ENCODE data around the gene PSMA5. TPM values are rescaled to one million over a fixed set of nuclear protein-coding genes. Genes with fewer than 3 reads are reported as not detected.

The PSMA5 gene
- total RNA-seq, 1 donor from 2014 or later: 143 TPM

DNA sequence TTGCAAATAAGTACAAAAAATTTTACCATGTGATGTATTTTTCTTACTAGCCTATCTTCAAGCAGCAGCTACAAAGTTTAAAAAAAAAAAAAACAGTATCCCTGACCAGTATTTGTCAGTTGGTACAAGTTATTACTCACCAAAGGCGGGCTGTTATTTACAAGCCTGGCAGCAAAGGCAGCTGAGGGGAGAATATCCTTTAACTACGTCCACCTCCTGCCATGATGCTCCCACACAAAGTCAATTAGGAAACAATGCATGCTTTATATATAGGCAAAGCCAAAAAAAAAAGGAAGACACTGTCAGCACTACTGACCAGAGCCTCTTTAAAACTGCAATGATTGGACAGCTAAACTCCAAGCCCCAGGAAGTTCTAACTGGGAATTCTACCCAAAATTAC is 13.7 kb downstream of the PSMA5 start:
- Histone ChIP-seq H3K4me2 (ENCODE audit: low read length) (no peak overlapping the region), H2AFZ (ENCODE audit: low read depth, low read length) (no peak overlapping the region), H4K20me1 (ENCODE audit: insufficient read depth, low read length) (peaks cover 66% of the 10 kb centered on the region), H3K79me2 (ENCODE audit: insufficient read depth, low read length) (peaks cover 47% of the 10 kb centered on the region), H3K9ac (ENCODE audit: low read length) (no peak overlapping the region), H3K4me1 (ENCODE audit: insufficient read depth, low read length) (no peaks in the 10 kb centered on the region), H3K9me3 (ENCODE audit: insufficient read depth, low read depth, low read length) (no peaks in the 10 kb centered on the region), H3K36me3 (ENCODE audit: insufficient read depth, low read length) (peaks cover 73% of the 10 kb centered on the region), H3K27me3 (ENCODE audit: insufficient read depth, low read length) (no peaks in the 10 kb centered on the region), H3K27ac (ENCODE audit: low read depth, low read length) (no peak overlapping the region), H3K4me3 (ENCODE audit: insufficient read depth, low read depth, low read length) (no peak overlapping the region)
- no peak overlapping the region for H3K27ac Mint-ChIP-seq (ENCODE audit: unreplicated experiment)
- no peaks in the 10 kb centered on the region for H3K27me3 Mint-ChIP-seq (ENCODE audit: low read depth, unreplicated experiment)
- DNase-seq (ENCODE audit: low read depth) (no peak), FAIRE-seq (no peak)
- TF ChIP-seq, protein P1, sequence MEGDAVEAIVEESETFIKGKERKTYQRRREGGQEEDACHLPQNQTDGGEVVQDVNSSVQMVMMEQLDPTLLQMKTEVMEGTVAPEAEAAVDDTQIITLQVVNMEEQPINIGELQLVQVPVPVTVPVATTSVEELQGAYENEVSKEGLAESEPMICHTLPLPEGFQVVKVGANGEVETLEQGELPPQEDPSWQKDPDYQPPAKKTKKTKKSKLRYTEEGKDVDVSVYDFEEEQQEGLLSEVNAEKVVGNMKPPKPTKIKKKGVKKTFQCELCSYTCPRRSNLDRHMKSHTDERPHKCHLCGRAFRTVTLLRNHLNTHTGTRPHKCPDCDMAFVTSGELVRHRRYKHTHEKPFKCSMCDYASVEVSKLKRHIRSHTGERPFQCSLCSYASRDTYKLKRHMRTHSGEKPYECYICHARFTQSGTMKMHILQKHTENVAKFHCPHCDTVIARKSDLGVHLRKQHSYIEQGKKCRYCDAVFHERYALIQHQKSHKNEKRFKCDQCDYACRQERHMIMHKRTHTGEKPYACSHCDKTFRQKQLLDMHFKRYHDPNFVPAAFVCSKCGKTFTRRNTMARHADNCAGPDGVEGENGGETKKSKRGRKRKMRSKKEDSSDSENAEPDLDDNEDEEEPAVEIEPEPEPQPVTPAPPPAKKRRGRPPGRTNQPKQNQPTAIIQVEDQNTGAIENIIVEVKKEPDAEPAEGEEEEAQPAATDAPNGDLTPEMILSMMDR (IDR thresholded peaks at IDR 0.05; ENCODE audit: insufficient read depth, low read depth, low read length): no peak
- no peak for TF ChIP-seq EZH2 (IDR thresholded peaks at IDR 0.05; ENCODE audit: insufficient read depth, low read length)
- H3K4me3 Mint-ChIP-seq (ENCODE audit: unreplicated experiment): no peak overlapping the region
- H3K4me1 Mint-ChIP-seq (ENCODE audit: low read depth, unreplicated experiment): no peaks in the 10 kb centered on the region
- H3K9me3 Mint-ChIP-seq (ENCODE audit: unreplicated experiment): no peaks in the 10 kb centered on the region
- peaks cover 17% of the 10 kb centered on the region for H3K36me3 Mint-ChIP-seq (ENCODE audit: low read depth, unreplicated experiment)

GRCh38 chr1:109404838-109405237 is 21.4 kb downstream of the PSMA5 start:
- no peak overlapping the region for H3K4me2 ChIP-seq (ENCODE audit: low read length)
- peaks cover 3% of the 10 kb centered on the region for H3K79me2 ChIP-seq (ENCODE audit: insufficient read depth, low read length)
- TF ChIP-seq, protein P1 (IDR thresholded peaks at IDR 0.05; ENCODE audit: insufficient read depth, low read depth, low read length): no peak
- no peak for TF ChIP-seq EZH2 (IDR thresholded peaks at IDR 0.05; ENCODE audit: insufficient read depth, low read length)
- no peak for FAIRE-seq
- Mint-ChIP-seq H3K9me3 (ENCODE audit: unreplicated experiment) (no peaks in the 10 kb centered on the region), H3K4me3 (ENCODE audit: unreplicated experiment) (no peak overlapping the region), H3K27me3 (ENCODE audit: low read depth, unreplicated experiment) (no peaks in the 10 kb centered on the region), H3K4me1 (ENCODE audit: low read depth, unreplicated experiment) (peaks cover 2% of the 10 kb centered on the region), H3K27ac (ENCODE audit: unreplicated experiment) (no peak overlapping the region), H3K36me3 (ENCODE audit: low read depth, unreplicated experiment) (peaks cover 9% of the 10 kb centered on the region)
- peaks cover 35% of the 10 kb centered on the region for H3K36me3 ChIP-seq (ENCODE audit: insufficient read depth, low read length)
- H3K27me3 ChIP-seq (ENCODE audit: insufficient read depth, low read length): no peaks in the 10 kb centered on the region
- no peak overlapping the region for H3K27ac ChIP-seq (ENCODE audit: low read depth, low read length)
- no peaks in the 10 kb centered on the region for H3K9me3 ChIP-seq (ENCODE audit: insufficient read depth, low read depth, low read length)
- H3K4me1 ChIP-seq (ENCODE audit: insufficient read depth, low read length): no peaks in the 10 kb centered on the region
- no peak overlapping the region for H3K4me3 ChIP-seq (ENCODE audit: insufficient read depth, low read depth, low read length)
- H2AFZ ChIP-seq (ENCODE audit: low read depth, low read length): no peak overlapping the region
- no peak for DNase-seq (ENCODE audit: low read depth)
- H4K20me1 ChIP-seq (ENCODE audit: insufficient read depth, low read length): peaks cover 25% of the 10 kb centered on the region
- H3K9ac ChIP-seq (ENCODE audit: low read length): no peak overlapping the region

DNA sequence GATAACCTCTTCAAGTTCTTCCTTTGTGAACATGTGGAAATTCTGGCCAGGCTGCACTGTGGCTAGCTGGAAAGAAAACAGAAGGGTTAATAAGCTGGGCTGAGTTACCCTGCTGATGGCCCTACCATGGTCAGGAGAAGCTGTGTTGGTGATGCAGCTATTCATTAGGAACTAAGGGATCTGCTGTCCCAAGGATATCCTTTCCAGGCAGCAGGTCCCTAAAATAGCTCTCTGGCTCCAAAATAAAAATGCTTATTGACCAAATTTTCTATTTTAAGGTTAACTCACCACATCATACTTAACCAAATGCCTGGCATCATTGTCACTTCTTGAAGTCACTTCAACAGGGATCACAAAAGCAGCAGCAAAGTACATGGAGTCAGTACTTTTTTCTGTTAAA is 24.2 kb downstream of the PSMA5 start:
- no peaks in the 10 kb centered on the region for H3K9me3 ChIP-seq (ENCODE audit: insufficient read depth, low read depth, low read length)
- Mint-ChIP-seq H3K4me3 (ENCODE audit: unreplicated experiment) (no peak overlapping the region), H3K27ac (ENCODE audit: unreplicated experiment) (no peak overlapping the region), H3K36me3 (ENCODE audit: low read depth, unreplicated experiment) (peaks cover 4% of the 10 kb centered on the region), H3K27me3 (ENCODE audit: low read depth, unreplicated experiment) (no peaks in the 10 kb centered on the region), H3K9me3 (ENCODE audit: unreplicated experiment) (no peaks in the 10 kb centered on the region), H3K4me1 (ENCODE audit: low read depth, unreplicated experiment) (peaks cover 6% of the 10 kb centered on the region)
- DNase-seq (ENCODE audit: low read depth) (no peak), FAIRE-seq (no peak)
- no peaks in the 10 kb centered on the region for H3K27me3 ChIP-seq (ENCODE audit: insufficient read depth, low read length)
- H3K27ac ChIP-seq (ENCODE audit: low read depth, low read length): no peak overlapping the region
- peaks cover 15% of the 10 kb centered on the region for H3K36me3 ChIP-seq (ENCODE audit: insufficient read depth, low read length)
- no peak overlapping the region for H3K4me2 ChIP-seq (ENCODE audit: low read length)
- H2AFZ ChIP-seq (ENCODE audit: low read depth, low read length): no peak overlapping the region
- no peak overlapping the region for H3K4me3 ChIP-seq (ENCODE audit: insufficient read depth, low read depth, low read length)
- peaks cover 17% of the 10 kb centered on the region for H4K20me1 ChIP-seq (ENCODE audit: insufficient read depth, low read length)
- H3K79me2 ChIP-seq (ENCODE audit: insufficient read depth, low read length): peaks cover 5% of the 10 kb centered on the region
- peaks cover 7% of the 10 kb centered on the region for H3K4me1 ChIP-seq (ENCODE audit: insufficient read depth, low read length)
- TF ChIP-seq, protein P1 (IDR thresholded peaks at IDR 0.05; ENCODE audit: insufficient read depth, low read depth, low read length): no peak
- TF ChIP-seq EZH2 (IDR thresholded peaks at IDR 0.05; ENCODE audit: insufficient read depth, low read length): no peak
- H3K9ac ChIP-seq (ENCODE audit: low read length): no peak overlapping the region
